ENCODE measurements around the gene FERMT1.
A peak's percentile ranks its signal among the peaks of the same experiment; 100 is the strongest.

FERMT1 gene

GRCh38 chr20:6122873-6123648, at the start of gene FERMT1:
Gene FERMT1, minus strand, starts transcription at chr20:6123030. Its CDS starts 3,476 bp downstream, at chr20:6119554.
- DNase-seq: peak; percentile 73

GRCh38 chr20:6169251-6169650, 46.4 kb upstream of the FERMT1 start:
- DNase-seq: no peak

- no peak for DNase-seq
These were observed 45.4 kb upstream of the FERMT1 start for GRCh38 chr20:6168204-6168603.

- no peak for DNase-seq
These were observed 42.5 kb upstream of the FERMT1 start for GRCh38 chr20:6165346-6165745.

- no peak for DNase-seq
These were observed 41.9 kb upstream of the FERMT1 start for GRCh38 chr20:6164421-6165341.

- no peak for DNase-seq
These were observed 37.9 kb upstream of the FERMT1 start for GRCh38 chr20:6160736-6161135.

- DNase-seq: no peak
These were observed 34.5 kb upstream of the FERMT1 start for GRCh38 chr20:6157345-6157744.

GRCh38 chr20:6152777-6153176, 29.9 kb upstream of the FERMT1 start:
- no peak for DNase-seq

GRCh38 chr20:6148073-6148472, 25.2 kb upstream of the FERMT1 start:
- no peak for DNase-seq

GRCh38 chr20:6142348-6142993, 19.6 kb upstream of the FERMT1 start:
- peak; percentile 86 for DNase-seq

GRCh38 chr20:6140947-6141346, 18.1 kb upstream of the FERMT1 start:
- no peak for DNase-seq

- no peak for DNase-seq
These were observed 12.5 kb upstream of the FERMT1 start for GRCh38 chr20:6135347-6135746.

GRCh38 chr20:6134592-6134991, 11.8 kb upstream of the FERMT1 start:
- no peak for DNase-seq

GRCh38 chr20:6130045-6130444, 7.2 kb upstream of the FERMT1 start:
- no peak for DNase-seq

GRCh38 chr20:6127825-6128224, 5.0 kb upstream of the FERMT1 start:
- no peak for DNase-seq

- DNase-seq: no peak
These were observed 4.0 kb upstream of the FERMT1 start for GRCh38 chr20:6126846-6127245.

- no peak for DNase-seq
These were observed 802 bp upstream of the FERMT1 start for GRCh38 chr20:6123649-6124014.

GRCh38 chr20:6122111-6122872, 538 bp downstream of the FERMT1 start:
- peak; percentile 64 for DNase-seq

GRCh38 chr20:6121504-6121903, 1.3 kb downstream of the FERMT1 start:
- DNase-seq: no peak

- no peak for DNase-seq
These were observed 2.3 kb downstream of the FERMT1 start for GRCh38 chr20:6120491-6120988.

- DNase-seq: no peak
These were observed 6.1 kb downstream of the FERMT1 start for GRCh38 chr20:6116758-6117157.

- no peak for DNase-seq
These were observed 7.5 kb downstream of the FERMT1 start for GRCh38 chr20:6115221-6115895.
